Epithelial cell of proximal tubule (primary cell): ENCODE results near the gene DNAH11. TPM values are rescaled to one million over a fixed set of nuclear protein-coding genes. Genes with fewer than 3 reads are reported as not detected.
"Not testable (repeated sequence)": the region's sequence is repeated elsewhere in the genome, so short reads cannot be mapped to it uniquely, and the experiment has no call there.

Source experiments
- DNase-seq: peaks from one replicate; pipeline ENCODE4 v3.0.0-alpha.2; 2011; ENCODE audit warnings: low read depth
- H3K4me3 ChIP-seq: 2 replicates; pipeline ENCODE4 v1.5.1; 2011; ENCODE audit warnings: low read depth, mild to moderate bottlenecking, low read length
- CTCF ChIP-seq: conservative IDR thresholded peaks from 2 replicates; pipeline ENCODE4 v1.5.1; 2012; ENCODE audit warnings: low read depth, mild to moderate bottlenecking, low read length
- total RNA-seq: library from RNA; depleted of rRNA; stranded (reverse); fragments of >200 nt; gene quantifications from 2 replicates; pipeline ENCODE4 v1.2.3, GENCODE V29; 2015

The DNAH11 gene
- total RNA-seq, 1 donor from 2014 or later: 2.8 TPM

GRCh38 chr7:21731977-21732376 is 189.1 kb downstream of the DNAH11 start:
- no peak for DNase-seq
- H3K4me3 ChIP-seq: no peak overlapping the region
- TF ChIP-seq CTCF: no peak

- DNase-seq, H3K4me3 ChIP-seq: not testable (repeated sequence)
Observed at GRCh38 chr7:21732956-21733355, 190.1 kb downstream of the DNAH11 start.

- no peak overlapping the region for H3K4me3 ChIP-seq
- no peak for DNase-seq
- no peak for TF ChIP-seq CTCF
Observed at GRCh38 chr7:21733837-21734236, 191.0 kb downstream of the DNAH11 start.

- DNase-seq: no peak
- TF ChIP-seq CTCF: no peak
Observed at GRCh38 chr7:21743493-21743892, 200.7 kb downstream of the DNAH11 start.

GRCh38 chr7:21746949-21747348 is 204.1 kb downstream of the DNAH11 start:
- no peak for TF ChIP-seq CTCF
- no peak overlapping the region for H3K4me3 ChIP-seq
- DNase-seq: no peak

More at GRCh38 chr7:21743493-21743892, 200.7 kb downstream of the DNAH11 start:
- H3K4me3 ChIP-seq: no peak overlapping the region

GRCh38 chr7:21747806-21748205 is 205.0 kb downstream of the DNAH11 start:
- no peak for TF ChIP-seq CTCF
- no peak for DNase-seq
- H3K4me3 ChIP-seq: no peak overlapping the region

- TF ChIP-seq CTCF: no peak
- DNase-seq: no peak
- H3K4me3 ChIP-seq: no peak overlapping the region
Observed at GRCh38 chr7:21749378-21749777, 206.5 kb downstream of the DNAH11 start.

GRCh38 chr7:21753071-21753470 is 210.2 kb downstream of the DNAH11 start:
- DNase-seq: no peak
- H3K4me3 ChIP-seq: no peak overlapping the region
- no peak for TF ChIP-seq CTCF
